Middle frontal gyrus (tissue), 1 donor: ENCODE results near the gene FNDC3B.

Source experiments
- DNase-seq: peaks from one replicate; pipeline ENCODE4 v3.0.0-alpha.2; 2015; ENCODE audit warnings: low spot score; ENCODE audit errors: extremely low spot score

FNDC3B gene

GRCh38 chr3:172209333-172210321 is 170.2 kb downstream of the FNDC3B start:
- DNase-seq = no peak

DNA sequence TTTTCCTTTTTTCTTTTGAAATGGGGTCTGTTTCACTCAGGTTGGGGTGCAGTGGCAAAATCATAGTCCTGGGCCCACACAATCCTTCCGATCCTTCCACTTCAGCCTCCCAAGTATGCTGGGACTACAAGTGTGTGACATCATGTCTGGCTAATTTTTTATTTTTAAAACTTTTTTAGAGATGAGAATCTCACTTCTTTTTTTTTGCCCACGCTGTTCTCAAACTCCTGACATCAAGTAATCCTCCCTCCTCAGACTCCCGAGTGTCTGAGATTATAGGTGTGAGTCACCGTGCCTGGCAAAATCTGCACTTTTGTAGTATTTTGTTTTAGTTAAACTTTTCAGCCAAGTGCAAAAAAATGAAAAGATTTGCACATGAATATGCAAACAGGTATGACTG is 171.0 kb downstream of the FNDC3B start:
- DNase-seq = no peak

GRCh38 chr3:172211123-172211522 is 171.7 kb downstream of the FNDC3B start:
- no peak for DNase-seq

- DNase-seq = no peak
These were observed 173.8 kb downstream of the FNDC3B start for GRCh38 chr3:172213200-172213599.

DNA sequence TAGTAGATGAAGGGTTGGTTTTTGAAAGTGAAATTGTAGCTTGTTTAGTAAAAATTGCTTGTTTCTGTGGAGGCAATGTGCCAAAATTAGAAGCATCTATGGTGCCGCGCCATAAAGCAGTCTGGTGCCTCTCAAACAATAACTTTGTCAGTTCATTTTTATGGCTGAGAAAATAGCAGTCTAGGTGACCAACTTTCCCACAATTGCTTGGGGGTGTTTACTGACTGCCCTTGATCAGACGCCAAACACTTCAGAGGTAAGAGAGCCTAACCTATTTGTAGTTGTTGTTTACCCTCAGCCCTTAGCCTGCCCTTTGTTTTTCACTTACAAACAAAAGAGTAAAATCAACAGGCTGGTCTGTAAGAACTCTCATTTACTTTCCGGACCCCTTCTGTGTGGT is 174.5 kb downstream of the FNDC3B start:
- DNase-seq = no peak

DNA sequence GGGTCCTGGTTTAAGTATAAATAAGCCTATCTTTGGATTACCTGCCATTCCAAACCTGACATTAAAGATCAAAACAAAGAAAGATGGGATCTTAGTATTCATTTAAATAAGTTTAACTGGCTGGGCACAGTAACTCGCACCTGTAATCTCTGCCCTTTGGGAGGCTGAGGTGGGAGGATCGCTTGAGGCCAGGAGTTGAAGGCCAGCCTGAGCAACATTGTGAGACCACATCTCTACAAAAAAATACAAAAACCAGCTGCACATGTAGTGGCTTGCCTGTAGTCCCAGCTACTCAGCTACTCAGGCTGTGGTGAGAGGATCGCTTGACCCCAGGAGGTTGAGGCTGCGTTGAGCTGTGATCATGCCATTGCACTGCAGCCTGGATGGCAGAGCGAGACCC is 176.9 kb downstream of the FNDC3B start:
- no peak for DNase-seq

- DNase-seq = no peak
These were observed 177.5 kb downstream of the FNDC3B start for GRCh38 chr3:172216911-172217310.

DNA sequence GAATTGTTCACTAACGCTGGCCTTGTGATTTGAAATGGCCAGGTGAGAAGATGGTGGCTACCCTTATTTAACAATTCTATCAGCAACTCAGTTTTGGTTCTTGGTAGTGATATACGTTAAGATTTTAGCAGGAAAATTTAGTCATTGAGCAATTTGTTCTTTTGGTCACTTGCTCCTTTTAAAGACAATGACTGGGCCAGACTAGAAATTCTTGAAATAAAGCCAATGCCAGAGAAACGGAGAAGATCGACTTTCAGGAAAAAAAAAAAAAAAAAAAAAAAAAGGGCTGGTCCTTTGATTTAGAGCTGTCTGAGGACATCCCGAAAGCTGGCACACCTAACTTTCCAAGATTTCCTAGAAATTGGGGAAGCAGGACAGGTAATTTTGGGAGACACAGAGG is 178.5 kb downstream of the FNDC3B start:
- DNase-seq = no peak

DNA sequence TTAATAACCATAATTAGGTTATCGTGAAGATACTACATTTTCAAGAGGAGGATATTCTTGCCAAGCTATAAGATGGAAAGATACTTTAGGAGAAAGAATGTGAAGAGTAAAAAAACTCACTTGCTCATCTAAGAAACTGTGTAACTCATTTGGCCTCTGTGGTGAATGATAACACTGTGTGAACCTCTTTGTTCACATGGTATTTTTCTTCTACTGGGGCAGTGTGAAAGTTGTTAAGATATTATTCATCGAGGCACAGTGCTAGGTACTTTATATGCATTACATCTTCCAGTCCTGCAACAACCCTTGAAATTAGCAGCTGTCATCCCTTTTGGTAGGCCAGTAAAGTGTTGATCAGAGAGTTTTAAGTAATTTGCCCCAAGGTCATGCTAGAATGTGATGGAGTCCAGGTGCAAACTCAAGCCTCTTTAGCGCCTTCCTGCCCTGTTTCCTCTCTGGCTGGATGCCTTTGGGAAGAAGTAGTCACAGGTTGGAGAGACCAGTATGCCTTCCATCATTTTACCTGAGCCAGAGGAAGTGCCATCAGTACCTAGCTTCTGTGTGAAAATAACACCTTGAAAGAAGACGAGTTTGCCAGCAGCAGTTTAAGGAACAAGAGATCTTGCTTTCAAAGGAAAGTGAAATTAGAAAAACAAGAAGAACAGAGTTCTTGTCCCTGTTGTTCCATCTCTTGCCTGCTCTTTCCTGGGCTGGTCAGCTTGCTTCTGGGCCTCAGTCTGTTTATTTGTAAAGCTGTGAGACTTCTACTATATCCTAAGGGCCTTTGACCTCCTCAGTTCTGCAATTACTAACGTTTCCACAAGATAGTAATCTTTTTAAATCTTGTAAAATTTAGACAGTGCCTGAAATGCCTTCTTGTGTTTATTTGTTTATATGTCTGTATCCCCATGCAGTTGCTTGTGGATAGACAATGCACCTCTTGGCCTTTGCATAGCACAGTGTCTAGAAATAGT is 179.3 kb downstream of the FNDC3B start:
- DNase-seq = no peak

- no peak for DNase-seq
These were observed 180.4 kb downstream of the FNDC3B start for GRCh38 chr3:172219750-172220149.

- DNase-seq = no peak
These were observed 182.2 kb downstream of the FNDC3B start for GRCh38 chr3:172221547-172221946.

GRCh38 chr3:172222478-172223071 is 183.2 kb downstream of the FNDC3B start:
- no peak for DNase-seq

DNA sequence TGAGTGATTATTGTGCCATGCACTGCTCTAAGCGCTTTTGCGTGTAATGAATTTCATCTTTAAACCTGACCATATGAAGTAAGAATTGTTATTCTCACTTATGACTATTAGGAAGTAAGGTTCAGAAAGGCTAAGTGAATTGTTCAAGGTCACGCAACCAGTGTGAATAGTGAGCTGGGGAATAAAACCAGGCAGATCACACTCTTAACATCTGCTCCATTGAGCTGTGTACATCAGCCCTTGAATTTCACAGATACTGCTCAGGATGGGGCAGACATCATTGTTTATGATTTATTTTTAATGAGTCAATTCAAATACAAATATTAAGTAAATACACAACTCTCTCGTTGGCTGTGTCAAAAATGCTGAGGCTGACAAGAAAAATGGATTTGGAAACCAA is 184.5 kb downstream of the FNDC3B start:
- DNase-seq = no peak

DNA sequence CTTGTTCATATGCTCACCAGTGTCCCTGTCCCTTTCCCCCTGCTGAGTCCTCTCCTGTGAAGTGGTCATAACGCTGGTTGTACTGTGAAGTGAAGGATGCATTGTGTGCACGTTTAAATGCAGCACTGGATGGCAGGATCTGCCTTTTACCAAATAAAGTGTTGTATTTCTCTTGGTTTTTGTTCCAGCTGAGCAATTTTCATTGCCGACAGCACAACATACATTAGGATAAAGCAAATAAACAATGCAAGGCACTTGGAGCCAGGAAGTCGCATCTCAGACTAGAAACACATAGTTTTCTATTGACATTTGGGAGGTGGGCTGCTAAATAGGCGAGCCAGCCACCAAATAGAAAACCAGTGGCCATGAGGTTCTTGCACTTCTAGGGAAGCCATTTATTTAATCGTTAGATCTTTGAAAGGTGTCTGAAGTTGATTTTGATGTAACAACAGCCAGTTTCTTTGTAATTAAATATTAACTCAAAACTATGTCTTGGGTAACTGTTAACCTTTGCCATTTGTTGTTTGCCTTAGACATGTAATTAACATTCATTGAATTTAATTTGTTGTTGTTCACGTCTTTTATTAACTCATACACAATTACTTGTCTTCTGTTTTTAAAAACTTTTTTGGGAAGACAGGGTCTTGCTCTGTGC is 185.3 kb downstream of the FNDC3B start:
- no peak for DNase-seq

- no peak for DNase-seq
These were observed 185.9 kb downstream of the FNDC3B start for GRCh38 chr3:172225215-172225707.

- DNase-seq = no peak
These were observed 187.5 kb downstream of the FNDC3B start for GRCh38 chr3:172226831-172227230.

DNA sequence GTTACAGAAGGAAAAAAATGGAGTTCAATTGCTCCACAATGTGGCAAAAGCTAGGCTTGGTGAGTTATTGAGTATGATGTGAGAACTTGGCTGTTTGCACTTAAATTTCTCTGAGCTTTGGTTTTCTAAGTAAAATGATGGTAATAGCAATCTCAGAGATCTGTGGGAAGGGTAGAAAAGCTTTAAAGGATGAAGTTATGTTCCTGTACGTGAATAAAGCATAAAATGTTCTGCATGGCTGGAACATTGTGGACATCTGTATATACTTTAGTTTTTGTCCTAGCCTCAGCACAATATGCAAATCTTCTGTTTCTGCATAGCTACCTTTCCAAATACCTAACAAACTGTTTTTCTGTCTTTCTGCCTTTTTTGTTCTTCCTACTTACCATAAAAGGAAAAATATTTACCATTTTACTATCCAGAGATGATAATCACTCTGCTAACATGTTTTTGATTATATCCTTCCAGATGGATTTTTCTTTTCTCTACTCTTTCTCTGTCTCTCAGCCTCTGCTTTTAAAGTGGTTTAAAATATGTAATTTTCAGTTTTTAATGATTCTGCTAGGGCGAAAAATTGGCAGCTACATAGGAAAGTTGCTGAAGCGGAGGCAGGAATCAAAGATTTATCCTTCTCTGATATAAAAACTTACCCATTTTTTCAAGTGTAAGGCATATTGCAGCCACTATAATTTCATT is 188.1 kb downstream of the FNDC3B start:
- no peak for DNase-seq

DNA sequence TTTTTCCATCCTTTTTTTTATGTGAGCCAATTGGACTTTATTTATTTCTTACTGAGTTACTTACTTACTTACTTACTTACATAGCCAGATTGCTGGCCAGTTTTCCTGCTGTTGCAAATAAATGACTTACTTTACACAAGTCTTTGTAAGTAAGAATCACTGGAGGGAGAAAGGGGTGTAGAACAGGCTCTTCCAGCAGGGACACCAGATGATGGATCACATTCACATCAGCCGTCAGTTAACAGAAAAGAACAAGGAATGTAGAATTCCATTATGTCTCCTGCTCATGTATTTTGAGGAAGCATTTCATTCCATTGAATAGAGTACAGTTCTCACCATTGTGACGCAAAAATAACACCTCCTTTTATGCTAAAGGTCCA is 188.6 kb downstream of the FNDC3B start:
- DNase-seq = no peak

DNA sequence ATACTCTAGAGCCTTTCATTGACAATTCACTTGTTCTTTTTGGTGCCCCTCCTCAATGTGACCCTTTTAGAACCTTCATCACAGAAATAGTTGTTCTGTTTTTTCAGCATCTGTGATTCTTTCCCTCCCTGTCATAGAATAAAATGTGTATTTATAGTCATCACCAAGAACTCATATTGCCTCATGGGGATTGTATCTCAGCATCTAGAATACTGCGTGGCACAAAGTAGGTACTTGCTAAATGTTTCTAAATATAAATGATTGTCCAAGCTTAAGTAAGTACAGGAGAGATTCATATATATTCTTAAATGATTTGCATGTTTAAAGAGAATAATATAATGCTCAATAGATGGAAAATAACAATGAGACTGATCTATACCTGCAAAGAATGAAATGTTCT is 190.1 kb downstream of the FNDC3B start:
- no peak for DNase-seq

GRCh38 chr3:172231318-172231901 is 192.0 kb downstream of the FNDC3B start:
- DNase-seq = no peak
